ENCODE measurements around the gene HDLBP.

- TF ChIP-seq CTCF (IDR thresholded peaks at IDR 0.05) (no peak), POLR2AphosphoS5 (IDR thresholded peaks at IDR 0.05) (no peak), POLR2A (IDR thresholded peaks at IDR 0.05) (no peak)
Observed at GRCh38 chr2:241351640-241352031, 36.2 kb upstream of the HDLBP start.

All from upper lobe of left lung (tissue), 4 donors.